Gastroesophageal sphincter (tissue), 3 donors: Measurements from ENCODE around the gene TMEM114.

ENCODE experiments used
- CTCF ChIP-seq, 4 experiments: fragments of 200-600 bp in 2 of 4; fragments of 450-650 bp in 2 of 4; sonication (generic) in 1 of 4; IDR thresholded peaks; one replicate each; pipeline ENCODE4 v1.5.1; 2017 to 2019; ENCODE audit warnings: antibody characterized with exemption in 4 of 4, mild to moderate bottlenecking in 2 of 4, moderate library complexity in 2 of 4
- EP300 ChIP-seq: sonication (generic); formaldehyde crosslinking; IDR thresholded peaks from one replicate; pipeline ENCODE4 v1.6.1; 2017; ENCODE audit warnings: antibody characterized with exemption, mild to moderate bottlenecking
- POLR2A ChIP-seq, 2 donors: fragments of 450-650 bp; IDR thresholded peaks; one replicate each; pipeline ENCODE4 v1.6.1; 2017; ENCODE audit warnings: antibody characterized with exemption in 2 of 2, mild to moderate bottlenecking in 2 of 2, moderate library complexity in 1 of 2
- POLR2AphosphoS5 ChIP-seq: sonication (generic); formaldehyde crosslinking; IDR thresholded peaks from one replicate; pipeline ENCODE4 v1.6.1; 2017; ENCODE audit warnings: antibody characterized with exemption

DNA sequence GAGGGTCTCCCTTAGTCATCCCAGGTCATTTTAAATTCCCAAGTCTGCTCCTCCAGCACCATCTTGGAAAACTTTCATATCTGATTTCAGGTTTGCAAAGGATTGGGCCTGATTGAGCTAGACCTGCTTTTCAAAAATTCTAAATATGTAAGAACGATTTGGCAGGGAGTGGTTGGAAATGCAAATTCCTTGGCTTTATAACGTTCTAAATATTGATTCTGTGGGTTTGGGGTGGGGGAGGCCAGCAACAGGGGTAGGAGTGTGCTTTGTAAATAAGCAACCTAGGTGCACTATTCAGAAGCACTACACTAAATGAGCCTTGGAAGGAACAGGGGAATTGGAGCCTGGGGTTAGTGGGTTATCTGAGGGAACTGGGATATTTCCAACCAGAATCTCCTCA lies 47.9 kb downstream of the TMEM114 start:
- TF ChIP-seq CTCF (IDR thresholded peaks at IDR 0.05) = no peak
- TF ChIP-seq POLR2AphosphoS5 = no peak
- TF ChIP-seq EP300 = no peak
- TF ChIP-seq POLR2A (IDR thresholded peaks at IDR 0.05) = no peak
